HG03039 (cell line): ENCODE results near the gene DNAAF8.

Experiments
- ATAC-seq: cut with Tn5 transposase; IDR thresholded peaks from one replicate; pipeline ENCODE4 v1.9.1; 2021; ENCODE audit warnings: mild to moderate bottlenecking, moderate library complexity; ENCODE audit not compliant: unreplicated experiment

The DNAAF8 gene

GRCh38 chr16:4748682-4749411 is 14.5 kb downstream of the DNAAF8 start:
- no peak for ATAC-seq

GRCh38 chr16:4749700-4750257 is 15.4 kb downstream of the DNAAF8 start:
- ATAC-seq = no peak

- no peak for ATAC-seq
Observed at GRCh38 chr16:4750896-4751295, 16.6 kb downstream of the DNAAF8 start.

- no peak for ATAC-seq
Observed at GRCh38 chr16:4752351-4753100, 18.2 kb downstream of the DNAAF8 start.

- no peak for ATAC-seq
Observed at GRCh38 chr16:4753227-4753626, 18.9 kb downstream of the DNAAF8 start.

- no peak for ATAC-seq
Observed at GRCh38 chr16:4754865-4755264, 20.5 kb downstream of the DNAAF8 start.

GRCh38 chr16:4755687-4756086 is 21.4 kb downstream of the DNAAF8 start:
- no peak for ATAC-seq

- ATAC-seq = no peak
Observed at GRCh38 chr16:4760221-4760910, 26.0 kb downstream of the DNAAF8 start.

GRCh38 chr16:4762205-4762604 is 27.9 kb downstream of the DNAAF8 start:
- ATAC-seq = no peak

GRCh38 chr16:4763791-4764190 is 29.5 kb downstream of the DNAAF8 start:
- ATAC-seq = no peak

GRCh38 chr16:4765511-4766474 is 31.5 kb downstream of the DNAAF8 start:
- ATAC-seq = no peak

GRCh38 chr16:4766875-4767628 is 32.7 kb downstream of the DNAAF8 start, which contains the start of gene ZNF500:
ZNF500 (minus strand) TSS chr16:4767162; CDS start chr16:4765978, 1,184 bp downstream.
- peak; percentile 72 for ATAC-seq

GRCh38 chr16:4767872-4768548 is 33.7 kb downstream of the DNAAF8 start:
- ATAC-seq = no peak

- ATAC-seq = peak; percentile 50
Observed at GRCh38 chr16:4768549-4769305, 34.4 kb downstream of the DNAAF8 start.

- ATAC-seq = no peak
Observed at GRCh38 chr16:4769306-4769638, 34.9 kb downstream of the DNAAF8 start.

- ATAC-seq = no peak
Observed at GRCh38 chr16:4771646-4772045, 37.3 kb downstream of the DNAAF8 start.

GRCh38 chr16:4772351-4772750 is 38.0 kb downstream of the DNAAF8 start:
- no peak for ATAC-seq

GRCh38 chr16:4775005-4775404 is 40.7 kb downstream of the DNAAF8 start:
- ATAC-seq = no peak
